GM11168 (cell line): ENCODE measurements around the gene PROM2.

Experiments used
- in situ Hi-C: fragments of 300-500 bp; cut with MboI; formaldehyde crosslinking; loops from one replicate; pipeline ENCODE4 v1.12.0; 2022; ENCODE audit warnings: low sequenced_read_pairs; ENCODE audit not compliant: unreplicated experiment

PROM2 gene

DNA sequence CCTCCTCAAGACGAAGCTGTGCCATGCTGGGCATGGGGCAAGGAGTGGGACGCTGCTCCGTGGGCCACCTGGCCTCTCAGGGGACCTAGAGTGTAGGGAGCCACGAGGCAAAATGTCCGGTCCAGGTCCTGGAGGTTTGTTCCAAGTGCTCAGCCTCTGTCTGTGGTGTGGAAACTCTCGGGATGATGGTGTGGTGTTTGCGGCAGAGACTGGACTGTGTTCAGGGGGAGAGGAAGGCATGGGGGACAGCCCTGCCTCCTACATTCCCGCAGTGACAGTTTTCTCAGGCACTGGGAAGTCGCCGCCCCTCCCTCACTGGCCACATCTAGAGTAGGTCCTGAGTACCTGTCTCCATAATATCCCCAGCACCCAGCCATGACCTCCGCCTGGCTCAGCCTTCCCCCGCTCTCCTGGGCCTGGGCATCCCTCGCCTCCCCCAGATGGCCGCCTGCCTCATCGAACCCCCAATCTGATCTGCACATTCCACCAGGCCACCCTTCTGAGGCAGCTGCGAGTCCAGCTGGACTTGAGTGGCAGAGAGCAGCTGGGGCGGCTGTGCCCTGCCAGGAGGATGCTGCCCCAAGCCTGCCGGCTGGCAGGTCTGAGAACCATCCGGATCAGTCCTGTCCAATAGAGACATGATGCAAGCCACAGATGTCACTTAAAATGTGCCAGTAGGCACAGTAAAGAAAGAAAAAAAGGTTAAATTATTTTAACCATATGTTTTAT lies 29.1 kb downstream of the PROM2 start:
- in situ Hi-C loops: no loop called here

- in situ Hi-C loops: no loop called here
These were observed 31.3 kb downstream of the PROM2 start for GRCh38 chr2:95305380-95306061.

DNA sequence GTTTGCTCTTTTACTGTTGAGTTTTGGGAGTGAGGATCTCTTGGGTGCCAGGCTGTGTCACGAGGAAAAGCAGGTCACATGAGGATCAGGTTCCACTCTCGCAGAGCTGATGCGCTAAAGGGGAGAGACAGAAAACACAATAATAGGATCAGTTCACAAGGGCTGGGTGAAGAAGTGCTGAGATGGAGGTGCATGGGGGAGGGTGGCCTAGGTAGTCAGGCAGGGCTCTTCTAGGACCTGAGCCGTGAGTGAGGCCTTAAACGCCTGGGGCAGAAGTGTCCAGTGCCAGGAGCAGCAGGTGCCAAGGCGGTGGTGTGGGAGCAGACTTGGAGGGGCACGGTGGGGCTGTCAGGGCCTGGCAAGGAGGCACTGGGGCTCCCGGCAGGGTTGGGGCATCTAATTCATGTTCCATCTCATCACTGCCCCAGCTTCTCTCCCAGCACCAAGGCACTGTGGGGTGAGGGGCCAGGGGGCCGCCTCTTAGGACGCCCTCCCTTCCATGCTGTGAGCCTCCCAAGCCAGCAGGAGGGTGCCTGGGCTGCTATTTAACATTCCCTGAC lies 32.2 kb downstream of the PROM2 start:
- in situ Hi-C loops: no loop called here

GRCh38 chr2:95307036-95307435 lies 32.8 kb downstream of the PROM2 start:
- in situ Hi-C loops: no loop called here

DNA sequence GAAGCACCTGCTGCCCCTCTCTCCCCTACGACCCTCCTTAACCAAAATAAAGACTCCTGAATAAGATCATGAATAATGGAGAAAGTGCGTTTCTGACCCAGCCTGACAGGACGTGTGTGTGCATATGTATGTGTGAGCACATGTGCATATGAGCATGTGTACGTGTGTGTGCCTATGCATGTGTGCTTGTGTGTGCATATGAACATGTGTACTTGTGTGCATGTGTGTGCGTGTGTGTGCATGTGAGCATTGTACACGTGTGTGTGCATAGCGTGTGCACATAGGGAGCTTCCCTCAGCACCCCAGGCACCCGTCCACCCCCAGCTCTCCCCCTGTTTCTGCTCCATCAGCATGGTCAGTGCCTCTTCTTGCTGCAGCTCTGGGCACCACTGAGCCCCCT lies 33.6 kb downstream of the PROM2 start:
- in situ Hi-C loops: no loop called here

GRCh38 chr2:95308426-95308990 lies 34.3 kb downstream of the PROM2 start:
- in situ Hi-C loops: no loop called here

DNA sequence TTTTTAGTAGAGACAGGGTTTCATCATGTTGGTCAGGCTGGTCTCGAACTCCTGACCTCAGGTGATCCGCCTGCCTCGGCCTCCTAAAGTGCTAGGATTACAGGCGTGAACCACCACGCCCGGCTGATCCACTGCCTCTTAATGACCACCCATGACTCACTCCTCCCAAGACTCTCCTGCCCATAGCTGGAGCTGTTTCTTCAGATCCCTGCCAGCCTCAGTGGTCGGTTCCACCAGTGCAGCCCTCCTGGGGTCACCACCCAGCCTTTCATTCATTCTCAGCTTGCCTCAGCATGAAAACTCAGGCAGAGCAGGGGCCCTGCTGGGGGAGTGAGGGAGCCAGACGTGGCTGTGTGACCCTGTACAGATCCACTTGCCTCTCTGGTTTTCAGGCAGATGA lies 35.4 kb downstream of the PROM2 start:
- in situ Hi-C loops: no loop called here

DNA sequence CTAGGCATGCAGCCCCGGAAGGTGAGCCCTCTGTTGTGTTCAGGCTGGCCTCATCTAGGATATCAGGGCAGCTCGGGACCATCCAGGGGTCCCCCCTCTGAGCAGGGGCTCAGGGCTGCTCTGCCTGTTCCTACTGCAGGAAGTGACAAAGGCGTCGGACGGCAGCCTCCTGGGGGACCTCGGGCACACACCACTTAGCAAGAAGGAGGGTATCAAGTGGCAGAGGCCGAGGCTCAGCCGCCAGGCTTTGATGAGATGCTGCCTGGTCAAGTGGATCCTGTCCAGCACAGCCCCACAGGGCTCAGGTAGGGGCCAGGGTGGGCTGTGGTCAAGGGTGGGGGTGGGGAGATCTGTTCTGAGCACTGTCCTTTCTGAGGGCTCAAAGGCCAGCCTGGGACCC lies 36.0 kb downstream of the PROM2 start:
- in situ Hi-C loops: no loop called here

GRCh38 chr2:95310651-95311050 lies 36.4 kb downstream of the PROM2 start:
- in situ Hi-C loops: no loop called here

- in situ Hi-C loops: no loop called here
These were observed 37.7 kb downstream of the PROM2 start for GRCh38 chr2:95311815-95312542.

DNA sequence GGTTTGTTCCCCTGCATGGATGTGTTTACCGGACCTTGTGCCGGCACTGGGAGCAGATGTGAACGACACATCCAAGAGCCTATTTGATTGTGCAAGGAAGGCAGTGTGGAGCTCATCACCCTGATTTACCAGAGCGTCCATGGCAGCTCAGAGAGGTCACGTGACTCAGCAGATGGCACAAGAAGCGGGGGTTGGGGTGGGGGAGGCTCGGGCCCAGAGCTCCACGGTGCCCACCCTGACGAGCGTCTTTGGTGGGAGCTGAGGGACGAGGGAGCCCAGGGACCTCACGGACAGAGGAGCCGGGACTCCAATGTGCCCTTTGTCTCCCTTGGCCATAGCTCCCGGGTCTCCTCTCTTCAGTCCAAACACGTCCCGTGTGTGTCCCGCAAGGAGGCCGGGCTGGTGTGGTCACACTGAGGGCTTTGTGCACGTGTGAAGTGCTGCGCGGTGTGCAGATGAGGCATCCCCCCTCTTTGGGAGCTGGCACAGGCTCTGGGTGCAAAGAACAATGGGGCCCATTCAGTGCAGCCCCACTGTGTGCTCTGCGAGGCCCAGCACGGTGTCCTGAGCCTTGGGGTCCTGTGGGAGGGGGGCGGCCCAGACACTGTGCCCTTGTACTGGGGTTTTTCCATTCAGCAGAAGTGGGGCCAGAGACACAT lies 38.4 kb downstream of the PROM2 start:
- in situ Hi-C loops: no loop called here

DNA sequence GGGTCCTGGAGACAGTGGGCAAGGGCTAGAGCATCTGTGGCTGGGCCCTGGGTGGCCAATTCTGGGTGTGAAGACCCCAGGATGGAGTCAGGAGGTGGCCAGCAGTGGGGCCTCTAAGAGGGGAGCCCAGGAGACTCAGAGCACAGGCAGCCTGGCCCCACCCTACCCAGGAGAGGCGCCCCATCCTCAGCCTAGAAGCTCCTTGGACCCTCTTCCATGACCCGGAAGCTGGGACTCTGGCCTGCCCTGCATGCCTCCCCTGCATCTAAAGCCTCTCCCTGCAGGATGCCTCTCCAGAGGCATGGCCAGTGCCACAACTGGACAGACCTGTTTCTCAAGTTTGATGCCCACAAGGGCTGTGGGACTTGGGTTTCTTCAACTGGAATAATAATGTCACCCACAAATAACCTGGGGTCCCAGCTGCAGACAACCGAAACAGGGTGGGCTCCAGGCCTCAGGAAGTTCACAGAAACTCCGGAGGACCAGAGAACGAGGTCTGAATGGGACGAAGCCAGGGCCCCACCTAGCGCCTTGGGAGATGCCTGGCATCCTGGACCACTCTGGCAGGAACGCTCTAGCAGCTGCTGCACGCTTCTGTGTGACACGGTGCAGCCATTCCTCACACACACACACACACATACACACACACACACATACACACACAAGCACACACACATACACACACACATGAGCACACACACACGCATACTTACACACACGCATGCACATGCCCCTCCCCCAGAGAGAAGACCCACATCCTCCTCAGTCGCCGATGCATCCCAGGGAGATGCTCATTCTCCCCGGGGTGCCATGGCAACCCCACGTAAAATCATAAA lies 39.3 kb downstream of the PROM2 start:
- in situ Hi-C loops: no loop called here

GRCh38 chr2:95314598-95314963 lies 40.3 kb downstream of the PROM2 start:
- in situ Hi-C loops: no loop called here

DNA sequence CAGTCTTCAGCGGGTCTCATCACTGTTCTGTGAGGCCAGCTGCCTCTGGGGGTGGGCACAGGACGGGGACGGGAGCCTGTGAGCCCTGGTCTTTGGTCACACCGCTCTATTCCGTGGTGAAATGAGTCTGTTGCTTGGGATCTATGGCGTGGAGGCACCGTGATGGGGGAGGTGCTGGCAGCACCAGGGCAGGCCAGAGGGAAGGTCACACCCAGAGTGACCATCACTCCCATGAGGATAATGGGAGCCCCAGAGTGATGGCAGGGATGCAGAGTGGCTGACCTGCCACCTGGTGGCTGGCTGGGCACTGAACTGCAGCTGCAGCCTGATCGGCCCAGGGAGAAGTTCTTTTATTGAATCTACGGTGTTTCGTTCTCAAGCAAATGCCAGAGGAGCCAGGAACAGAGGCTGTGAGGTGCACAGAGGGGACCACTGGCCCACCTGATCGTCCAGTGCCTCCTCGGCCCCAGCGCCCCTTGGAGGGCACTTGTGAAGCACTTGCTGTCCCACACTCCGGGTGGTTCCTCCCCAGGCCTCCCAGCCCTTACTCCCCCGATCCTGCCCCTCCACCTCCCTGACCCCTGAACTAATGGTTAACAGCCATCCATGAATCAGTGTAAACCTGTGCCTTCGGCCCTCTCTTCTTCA lies 40.8 kb downstream of the PROM2 start:
- in situ Hi-C loops: no loop called here

GRCh38 chr2:95315801-95316411 lies 41.7 kb downstream of the PROM2 start:
- in situ Hi-C loops: no loop called here

- in situ Hi-C loops: no loop called here
These were observed 42.3 kb downstream of the PROM2 start for GRCh38 chr2:95316466-95317122.

DNA sequence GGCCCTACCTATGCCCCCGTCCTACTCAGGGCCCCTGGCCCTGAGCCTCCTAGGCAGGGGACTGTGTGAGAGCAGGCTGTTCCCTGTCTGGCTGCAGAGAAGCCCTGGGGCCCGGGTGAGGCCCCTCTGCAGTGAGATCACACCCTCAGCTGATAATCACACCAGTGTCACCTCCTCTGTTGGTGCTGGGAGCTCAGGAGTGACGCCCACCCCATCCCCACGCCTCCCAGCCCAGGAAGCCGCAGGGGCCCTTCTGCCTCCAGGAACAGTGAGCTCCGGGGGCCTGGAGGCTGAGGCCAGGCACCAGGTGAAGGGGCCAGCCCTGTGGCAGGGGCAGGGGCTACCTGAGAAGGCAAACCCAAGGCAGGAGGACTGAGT lies 42.9 kb downstream of the PROM2 start:
- in situ Hi-C loops: no loop called here
